HG03039 (cell line): ENCODE results near the gene FHOD1.

Experiments
- ATAC-seq: cut with Tn5 transposase; IDR thresholded peaks from one replicate; pipeline ENCODE4 v1.9.1; 2021; ENCODE audit warnings: mild to moderate bottlenecking, moderate library complexity; ENCODE audit not compliant: unreplicated experiment

Gene FHOD1

GRCh38 chr16:67179421-67180080, 67.7 kb downstream of the FHOD1 start:
- no peak for ATAC-seq
